Stimulated activated CD8-positive, alpha-beta memory T cell treated with anti-CD3 and anti-CD28 coated beads, Interleukin-7, amount 100 ng/mL, for 1 hour (primary cell): ENCODE measurements around the gene ACOT7.
"Not testable (repeated sequence)": the region's sequence is repeated elsewhere in the genome, so short reads cannot be mapped to it uniquely, and the experiment has no call there.

Source experiments
- DNase-seq, 2 donors: peaks; one replicate each; pipeline ENCODE4 v3.0.0-alpha.2; 2020; ENCODE audit warnings: low read depth in 2 of 2

The ACOT7 gene

GRCh38 chr1:6399294-6399693 is 5.7 kb upstream of the ACOT7 start:
- DNase-seq: no peak

DNA sequence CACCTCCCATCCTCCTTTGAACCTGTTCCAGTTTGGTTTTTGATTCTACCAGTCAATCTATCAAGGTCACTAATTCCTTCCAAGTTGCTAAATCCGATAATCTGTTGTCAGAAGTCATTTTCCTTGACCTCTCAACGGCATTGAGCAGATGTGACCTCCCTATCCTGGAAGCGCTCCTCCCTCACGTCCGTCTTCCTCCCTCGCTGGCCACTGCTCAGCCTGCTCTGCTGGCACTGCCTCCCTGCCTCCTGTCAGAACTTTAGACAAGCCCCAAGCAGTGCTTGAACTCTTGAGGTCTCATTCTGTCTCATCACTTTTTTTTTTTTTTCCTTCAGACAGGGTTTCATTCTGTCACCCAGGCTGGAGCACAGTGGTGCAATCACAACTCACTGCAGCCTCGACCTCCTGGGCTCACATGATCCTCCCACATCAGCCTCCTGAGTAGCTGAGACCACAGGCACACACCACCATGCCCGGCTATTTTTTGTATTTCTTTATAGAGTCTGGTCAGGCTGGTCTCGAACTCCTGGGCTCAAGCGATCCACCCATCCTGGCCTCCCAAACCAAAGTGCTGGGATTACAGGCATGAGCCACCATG is 4.4 kb upstream of the ACOT7 start:
- no peak for DNase-seq

DNA sequence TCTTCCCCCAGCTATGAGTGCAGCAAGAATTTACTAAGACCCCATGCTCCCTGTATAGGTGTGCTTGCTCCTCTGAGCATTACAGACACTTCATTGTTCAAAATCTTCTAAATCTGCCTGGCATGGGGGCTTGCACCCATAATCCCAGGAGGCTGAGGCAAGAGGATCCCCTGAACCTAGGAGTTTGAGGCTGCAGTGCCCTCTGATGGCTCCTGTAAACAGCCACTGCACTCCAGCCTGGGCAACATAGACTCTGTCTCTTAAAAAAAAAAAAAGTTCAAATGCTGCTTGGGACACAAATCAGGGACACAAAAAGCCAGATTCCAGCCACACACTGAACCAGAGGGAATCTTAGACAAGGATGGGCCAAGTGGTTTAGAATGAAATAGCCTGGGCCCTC is 3.4 kb upstream of the ACOT7 start:
- no peak for DNase-seq

DNA sequence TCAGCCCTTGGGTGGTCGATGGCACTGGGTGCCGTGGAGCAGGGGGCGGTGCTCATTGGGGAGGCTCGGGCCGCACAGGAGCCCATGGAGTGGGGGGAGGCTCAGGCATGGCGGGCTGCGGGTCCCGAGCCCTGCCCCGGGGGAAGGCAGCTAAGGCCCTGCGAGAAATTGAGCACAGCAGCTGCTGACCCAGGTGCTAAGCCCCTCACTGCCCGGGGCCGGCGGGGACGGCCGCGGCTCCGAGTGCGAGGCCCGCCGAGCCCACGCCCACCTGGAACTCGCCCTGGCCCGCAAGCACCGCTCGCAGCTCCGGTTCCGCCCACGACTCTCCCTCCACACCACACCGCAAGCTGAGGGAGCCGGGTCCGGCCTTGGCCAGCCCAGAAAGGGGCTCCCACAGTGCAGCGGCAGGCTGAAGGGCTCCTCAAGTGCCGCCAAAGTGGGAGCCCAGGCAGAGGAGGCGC is 2.2 kb upstream of the ACOT7 start:
- not testable (repeated sequence) for DNase-seq

DNA sequence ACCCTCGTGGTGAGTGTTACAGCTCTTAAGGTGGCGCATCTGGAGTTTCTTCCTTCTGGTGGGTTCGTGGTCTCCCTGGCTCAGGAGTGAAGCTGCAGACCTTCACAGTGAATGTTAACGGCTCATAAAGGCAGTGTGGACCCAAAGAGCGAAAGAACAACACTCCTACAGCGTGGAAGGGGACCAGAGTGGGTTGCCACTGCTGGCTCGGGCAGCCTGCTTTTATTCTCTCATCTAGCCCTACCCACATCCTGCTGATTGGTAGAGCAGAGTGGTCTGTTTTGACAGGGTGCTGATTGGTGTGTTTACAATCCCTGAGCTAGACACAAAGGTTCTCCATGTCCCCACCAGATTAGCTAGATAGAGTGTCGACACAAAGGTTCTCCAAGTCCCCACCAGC is 1.6 kb upstream of the ACOT7 start:
- DNase-seq: not testable (repeated sequence)

DNA sequence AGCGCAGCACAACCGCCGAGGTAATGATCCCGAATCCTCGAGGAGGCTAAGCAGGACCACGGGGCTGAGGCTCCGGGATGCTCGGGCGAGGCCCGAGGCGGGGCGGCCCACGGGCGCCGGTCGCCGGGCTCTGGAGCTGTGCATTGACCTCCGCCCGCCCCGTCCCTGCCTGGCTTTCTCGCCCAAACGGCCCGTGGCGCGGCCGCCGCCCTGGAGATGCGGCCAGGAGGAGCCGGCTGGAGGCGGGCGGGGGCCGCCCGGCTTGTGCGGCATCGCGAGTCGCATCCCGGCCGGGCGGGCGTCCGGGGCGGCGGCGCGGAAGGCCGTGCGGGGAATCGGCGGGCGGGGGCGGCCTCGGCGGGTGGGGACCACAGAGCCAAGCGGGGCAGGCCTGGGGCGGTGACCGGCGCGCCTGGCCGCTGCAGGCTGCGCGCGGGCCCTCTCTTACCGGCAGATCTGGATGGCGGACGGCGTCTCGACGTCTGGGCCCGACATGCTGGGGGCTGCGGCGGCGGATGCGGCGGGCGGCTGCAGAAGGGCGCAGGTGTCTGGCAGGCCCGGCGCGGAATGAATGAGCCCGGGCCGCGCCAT is 663 bp downstream of the ACOT7 start:
- no peak for DNase-seq

- DNase-seq: no peak
Measured at GRCh38 chr1:6391951-6392808, 1.4 kb downstream of the ACOT7 start.

- DNase-seq: no peak
Measured at GRCh38 chr1:6389971-6390370, 3.6 kb downstream of the ACOT7 start.

GRCh38 chr1:6386371-6386949 is 7.1 kb downstream of the ACOT7 start:
- no peak for DNase-seq

GRCh38 chr1:6385488-6386191 is 7.9 kb downstream of the ACOT7 start:
- DNase-seq: no peak

GRCh38 chr1:6384962-6385361 is 8.6 kb downstream of the ACOT7 start:
- DNase-seq: no peak

GRCh38 chr1:6384135-6384534 is 9.4 kb downstream of the ACOT7 start:
- no peak for DNase-seq

DNA sequence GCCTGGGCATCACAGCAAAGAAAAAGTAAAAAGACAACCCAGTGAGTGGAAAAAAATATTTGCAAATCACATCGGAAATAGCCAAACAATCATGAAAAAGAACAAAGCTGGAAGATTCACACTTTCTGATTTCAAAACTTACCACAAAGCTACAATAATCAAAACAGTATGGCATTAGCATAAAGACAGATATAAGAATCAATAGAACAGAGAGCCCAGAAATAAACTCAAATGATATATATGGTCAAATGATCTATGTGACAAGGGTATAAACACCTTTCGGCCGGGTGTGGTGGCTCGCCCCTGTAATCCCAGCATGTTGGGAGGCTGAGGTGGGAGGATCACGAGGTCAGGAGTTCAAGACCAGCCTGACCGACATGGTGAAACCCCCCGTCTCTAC is 13.5 kb downstream of the ACOT7 start:
- DNase-seq: no peak

- no peak for DNase-seq
Measured at GRCh38 chr1:6378096-6378746, 15.3 kb downstream of the ACOT7 start.

DNA sequence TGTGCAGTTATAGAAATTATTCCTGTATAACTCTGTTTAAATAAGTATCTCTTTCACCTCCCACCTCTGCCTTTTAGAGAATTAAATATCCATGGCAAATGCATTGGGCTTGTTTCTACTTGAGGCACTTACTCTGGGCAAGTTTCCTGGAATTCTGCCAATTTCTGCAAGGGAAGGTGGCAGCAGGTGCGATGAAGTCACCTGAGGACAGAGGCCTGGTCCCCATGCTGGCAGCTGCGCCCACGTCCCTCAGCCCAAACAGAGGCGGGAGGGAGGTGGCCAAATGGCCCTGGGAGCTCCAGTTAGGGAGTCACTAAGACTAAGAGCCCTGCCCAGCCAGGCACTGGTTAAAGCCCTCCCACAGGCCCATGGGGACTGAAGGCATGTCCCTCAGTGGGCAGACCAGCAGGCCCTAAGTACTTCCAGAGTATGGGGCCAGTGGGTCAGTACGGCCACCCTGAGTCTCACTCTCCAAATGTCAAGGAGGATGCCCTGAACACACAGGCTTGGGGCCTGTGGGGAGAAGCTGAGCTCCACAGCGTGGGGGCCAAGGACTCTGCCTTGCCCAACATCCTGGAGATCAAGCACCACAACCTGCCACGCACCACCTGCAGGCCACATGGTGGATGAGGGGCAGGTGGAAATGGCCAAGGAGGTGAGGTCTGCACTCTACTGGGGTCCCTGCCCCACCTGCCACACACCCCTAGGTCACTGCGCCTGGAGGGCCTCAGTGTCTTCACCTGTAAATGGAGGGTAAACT is 19.4 kb downstream of the ACOT7 start:
- DNase-seq: no peak

DNA sequence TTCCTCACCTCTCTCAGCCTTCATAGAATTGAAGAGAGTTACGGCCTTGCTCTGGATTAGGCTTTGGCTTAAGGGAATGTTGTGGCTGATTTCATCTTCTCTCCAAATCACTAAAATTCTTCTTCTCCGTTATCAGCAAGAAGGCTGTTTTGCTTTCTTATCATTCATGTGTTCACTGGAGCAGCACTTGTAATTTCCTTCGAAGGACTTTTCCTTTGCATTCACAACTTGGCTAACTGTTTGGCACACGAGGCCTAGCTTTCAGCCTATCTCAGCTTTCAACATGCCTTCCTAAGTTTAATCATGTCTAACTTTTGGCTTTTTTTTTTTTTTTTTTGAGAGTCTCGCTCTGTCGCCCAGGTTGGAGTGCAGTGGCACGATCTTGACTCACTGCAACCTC is 21.3 kb downstream of the ACOT7 start:
- not testable (repeated sequence) for DNase-seq

- DNase-seq: no peak
Measured at GRCh38 chr1:6370006-6370405, 23.6 kb downstream of the ACOT7 start.

GRCh38 chr1:6367381-6368012 is 26.1 kb downstream of the ACOT7 start:
- no peak for DNase-seq

GRCh38 chr1:6365047-6365446 is 28.5 kb downstream of the ACOT7 start:
- DNase-seq: no peak
